GM19372 (cell line): Measurements from ENCODE around the gene TRIP12.
"Not testable (repeated sequence)": the region's sequence is repeated elsewhere in the genome, so short reads cannot be mapped to it uniquely, and the experiment has no call there.

Source experiments
- ATAC-seq: cut with Tn5 transposase; IDR thresholded peaks from one replicate; pipeline ENCODE4 v1.9.1; 2021; ENCODE audit warnings: mild to moderate bottlenecking, low read depth, moderate library complexity; ENCODE audit not compliant: unreplicated experiment

TRIP12 gene

GRCh38 chr2:229728370-229728769 lies 193.4 kb downstream of the TRIP12 start:
- ATAC-seq: no peak

GRCh38 chr2:229726643-229727042 lies 195.2 kb downstream of the TRIP12 start:
- ATAC-seq: no peak

GRCh38 chr2:229725716-229726574 lies 195.9 kb downstream of the TRIP12 start:
- ATAC-seq: no peak

- not testable (repeated sequence) for ATAC-seq
Observed at GRCh38 chr2:229723192-229723591, 198.6 kb downstream of the TRIP12 start.

- ATAC-seq: no peak
Observed at GRCh38 chr2:229719926-229720647, 201.7 kb downstream of the TRIP12 start.

- ATAC-seq: no peak
Observed at GRCh38 chr2:229718057-229718456, 203.8 kb downstream of the TRIP12 start.

- no peak for ATAC-seq
Observed at GRCh38 chr2:229715895-229716507, 205.8 kb downstream of the TRIP12 start.

GRCh38 chr2:229714736-229715541 lies 206.9 kb downstream of the TRIP12 start:
- peak; percentile 36 for ATAC-seq

- peak; percentile 83 for ATAC-seq
Observed at GRCh38 chr2:229714080-229714735, 207.6 kb downstream of the TRIP12 start, which contains the start of gene DNER. Gene DNER, minus strand, starts transcription at chr2:229714555. Its CDS starts 132 bp downstream, at chr2:229714423.
